Activated CD4-positive, alpha-beta T cell treated with anti-CD3 and anti-CD28 coated beads, Interleukin-2, amount 50 U/mL, for 48 hours (primary cell): Measurements from ENCODE around the gene ALDH7A1.
"Not testable (repeated sequence)": the region's sequence is repeated elsewhere in the genome, so short reads cannot be mapped to it uniquely, and the experiment has no call there.

Experiments used
- DNase-seq, 2 experiments: peaks; one replicate each; pipeline ENCODE4 v3.0.0-alpha.2; 2020

Gene ALDH7A1

DNA sequence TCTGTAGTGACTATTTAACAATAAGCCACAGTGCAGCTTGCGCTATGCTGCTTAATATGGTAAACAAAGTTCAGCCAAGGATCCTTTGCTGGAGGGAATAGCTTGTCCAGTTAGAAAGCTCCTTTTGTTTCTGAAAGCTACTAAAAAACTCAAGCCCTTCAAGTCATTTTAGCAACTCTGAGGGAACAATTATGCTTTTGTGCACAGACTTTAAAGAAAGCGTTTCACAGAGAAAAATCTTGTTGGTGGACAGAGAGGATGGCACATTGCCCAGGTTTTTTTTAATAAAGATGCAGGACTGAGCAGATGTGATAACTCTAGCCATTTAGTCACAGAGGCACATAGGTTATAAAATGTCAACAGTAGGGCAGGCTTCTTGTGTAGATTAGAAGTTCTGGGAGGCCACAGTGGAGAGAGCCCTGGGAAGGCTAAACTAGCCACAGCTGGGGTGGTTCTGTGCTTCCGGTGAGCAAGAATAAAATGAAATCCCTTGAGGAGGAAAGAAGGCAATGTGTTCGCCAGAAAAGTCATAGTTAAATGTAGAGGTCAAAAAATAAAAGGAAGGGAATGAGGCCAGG, 63.4 kb downstream of the ALDH7A1 start:
- no peak for DNase-seq

DNA sequence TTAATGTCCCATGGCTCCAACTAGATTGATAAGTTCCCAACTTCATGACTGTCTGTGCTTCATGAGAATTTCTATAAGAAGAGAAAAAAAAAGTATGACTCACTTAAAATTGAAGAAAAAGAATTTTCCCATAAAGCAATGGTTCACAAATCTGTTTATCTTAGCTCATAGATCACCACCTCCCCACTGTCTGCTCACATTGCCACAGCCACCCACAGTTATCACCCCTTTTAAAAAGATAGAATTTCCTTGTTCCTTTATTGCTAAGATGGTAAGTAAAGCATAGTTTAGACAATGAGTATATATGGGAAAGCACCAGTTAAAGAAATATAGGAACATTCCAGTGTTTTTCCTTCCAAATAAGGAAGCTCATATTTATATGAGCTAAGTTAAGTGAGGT, 67.1 kb downstream of the ALDH7A1 start:
- no peak for DNase-seq

DNA sequence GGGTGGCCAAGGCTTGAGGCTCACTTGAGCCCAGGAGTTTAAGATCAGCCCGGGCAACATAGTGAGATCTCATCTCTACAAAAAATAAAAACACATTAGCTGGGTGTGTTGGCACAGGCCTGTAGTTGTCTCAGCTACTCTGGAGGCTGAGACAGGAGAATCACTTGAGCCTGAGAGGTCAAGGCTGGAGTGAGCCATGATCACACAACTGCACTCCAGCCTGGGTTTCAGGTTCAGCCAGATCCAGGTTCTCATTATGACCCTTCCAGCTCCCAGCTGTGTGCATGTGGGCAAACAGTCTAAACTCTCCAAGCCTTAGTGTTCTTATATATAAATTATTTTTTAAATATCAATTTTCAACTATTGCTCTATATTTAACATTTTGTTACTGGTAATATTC, 67.9 kb downstream of the ALDH7A1 start:
- DNase-seq = no peak

DNA sequence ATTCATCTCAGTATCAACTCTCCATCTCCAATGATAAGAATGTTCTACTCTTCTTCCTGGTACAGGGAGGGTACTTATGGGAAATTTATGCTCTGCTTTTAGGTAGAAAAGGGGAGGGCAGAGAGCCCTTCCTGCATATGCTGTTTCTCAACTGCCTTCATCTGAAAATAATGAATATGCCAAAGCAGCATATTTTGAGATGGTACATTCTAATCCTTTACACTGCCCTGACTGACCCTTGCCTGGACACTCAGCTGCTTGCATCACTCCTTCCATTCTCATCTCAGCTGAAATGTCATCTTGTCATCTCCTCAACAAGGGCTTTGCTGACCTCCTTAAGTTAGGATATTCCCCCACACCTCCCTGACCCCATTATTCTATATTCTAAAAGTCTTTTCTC, 68.5 kb downstream of the ALDH7A1 start:
- no peak for DNase-seq

DNA sequence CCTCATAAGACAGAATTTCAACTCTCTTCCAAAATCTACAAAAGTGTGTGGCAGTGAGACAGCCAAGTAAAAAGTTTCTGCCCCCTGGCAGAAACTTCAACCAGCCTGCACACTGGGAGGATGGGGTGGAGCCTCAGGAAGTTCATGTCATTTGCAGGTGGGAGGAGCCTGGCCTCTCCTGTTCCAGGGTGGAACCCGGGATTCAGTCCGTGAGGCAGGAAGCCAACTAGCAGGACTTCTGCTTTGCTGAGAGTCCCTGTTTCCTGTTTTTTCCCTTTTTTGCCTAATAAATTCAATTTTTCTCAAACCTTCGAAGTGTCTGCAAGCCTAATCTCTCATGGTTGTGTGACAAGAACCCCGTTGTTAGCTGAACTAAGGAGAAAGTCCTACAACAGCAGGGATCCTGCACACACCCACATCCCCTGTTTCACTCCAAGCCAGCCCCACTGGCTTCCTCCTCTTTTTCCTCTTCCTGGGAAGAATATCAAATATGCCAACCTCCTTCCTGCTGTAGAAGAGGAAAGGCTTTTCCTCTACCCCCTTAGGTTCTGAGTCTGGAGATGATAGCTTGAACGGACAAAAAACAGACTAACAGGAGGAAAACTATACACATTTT, 69.3 kb downstream of the ALDH7A1 start:
- no peak for DNase-seq

DNA sequence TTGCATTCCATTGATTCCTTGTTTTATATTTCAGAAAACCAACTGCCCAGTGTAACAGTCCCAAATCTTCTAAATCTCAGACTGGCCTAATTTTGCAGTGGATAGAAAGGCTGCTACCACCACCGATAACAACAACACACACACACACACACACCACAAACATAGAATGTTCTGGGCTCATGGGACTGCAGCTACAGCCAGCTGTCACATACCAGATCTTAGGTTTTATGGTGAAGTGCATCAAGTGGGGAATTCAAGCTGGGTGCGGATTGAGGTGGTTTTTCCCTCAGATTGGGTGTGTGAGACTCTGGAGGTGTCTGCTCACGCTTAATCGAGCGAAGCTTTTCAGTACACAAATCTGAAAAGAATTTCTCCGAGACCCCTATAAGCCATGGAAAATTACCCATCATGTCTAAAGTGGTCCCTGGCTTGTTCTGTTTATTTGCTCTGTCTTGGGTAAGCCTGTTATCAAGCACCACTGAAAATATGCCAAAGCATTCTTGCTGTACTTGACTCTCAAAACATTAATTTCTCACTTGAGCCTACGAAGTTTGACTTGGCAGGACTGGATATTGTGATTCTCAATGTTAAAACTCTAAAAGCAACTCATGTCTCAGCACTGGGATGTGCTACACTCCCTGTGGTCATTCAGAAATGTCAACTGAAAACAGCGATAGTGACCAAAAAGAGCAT, 71.1 kb downstream of the ALDH7A1 start:
- no peak for DNase-seq

DNA sequence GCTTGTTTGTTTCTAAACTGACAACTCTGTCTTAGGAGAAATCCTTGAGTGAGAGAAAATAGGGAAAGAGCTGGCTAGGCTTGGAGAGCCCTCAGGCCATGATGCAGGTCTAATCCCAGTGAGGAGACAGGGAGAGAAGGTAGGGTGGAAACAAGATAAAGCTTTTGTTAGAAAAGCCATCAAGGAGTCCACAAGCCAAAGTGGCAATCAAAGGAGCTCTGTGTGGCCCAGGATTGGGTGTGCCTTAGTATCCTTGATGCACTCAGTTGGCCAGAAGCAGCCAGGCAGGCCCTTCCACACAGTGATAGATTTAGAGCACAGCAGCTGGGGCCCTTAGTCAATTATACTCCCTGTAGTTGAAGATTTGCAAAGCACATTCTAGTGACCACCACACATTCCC, 73.9 kb downstream of the ALDH7A1 start:
- no peak for DNase-seq

DNA sequence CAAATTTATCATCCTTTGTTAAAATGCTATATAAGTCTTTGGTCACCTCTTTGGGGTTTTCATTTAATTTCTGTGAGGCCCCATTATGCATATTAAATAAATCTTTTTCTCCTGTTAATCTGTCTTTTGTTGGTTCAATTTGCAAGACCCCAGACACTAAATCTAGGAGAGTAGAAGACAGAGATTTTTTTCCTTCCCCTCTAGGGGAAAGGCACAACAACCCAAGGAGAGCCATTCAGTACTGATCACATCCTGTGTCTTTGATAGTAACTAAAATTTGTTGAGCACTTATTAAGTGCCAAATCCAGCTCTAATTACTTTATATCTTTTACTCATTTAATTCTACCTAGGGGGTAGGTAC, 74.4 kb downstream of the ALDH7A1 start:
- no peak for DNase-seq

DNA sequence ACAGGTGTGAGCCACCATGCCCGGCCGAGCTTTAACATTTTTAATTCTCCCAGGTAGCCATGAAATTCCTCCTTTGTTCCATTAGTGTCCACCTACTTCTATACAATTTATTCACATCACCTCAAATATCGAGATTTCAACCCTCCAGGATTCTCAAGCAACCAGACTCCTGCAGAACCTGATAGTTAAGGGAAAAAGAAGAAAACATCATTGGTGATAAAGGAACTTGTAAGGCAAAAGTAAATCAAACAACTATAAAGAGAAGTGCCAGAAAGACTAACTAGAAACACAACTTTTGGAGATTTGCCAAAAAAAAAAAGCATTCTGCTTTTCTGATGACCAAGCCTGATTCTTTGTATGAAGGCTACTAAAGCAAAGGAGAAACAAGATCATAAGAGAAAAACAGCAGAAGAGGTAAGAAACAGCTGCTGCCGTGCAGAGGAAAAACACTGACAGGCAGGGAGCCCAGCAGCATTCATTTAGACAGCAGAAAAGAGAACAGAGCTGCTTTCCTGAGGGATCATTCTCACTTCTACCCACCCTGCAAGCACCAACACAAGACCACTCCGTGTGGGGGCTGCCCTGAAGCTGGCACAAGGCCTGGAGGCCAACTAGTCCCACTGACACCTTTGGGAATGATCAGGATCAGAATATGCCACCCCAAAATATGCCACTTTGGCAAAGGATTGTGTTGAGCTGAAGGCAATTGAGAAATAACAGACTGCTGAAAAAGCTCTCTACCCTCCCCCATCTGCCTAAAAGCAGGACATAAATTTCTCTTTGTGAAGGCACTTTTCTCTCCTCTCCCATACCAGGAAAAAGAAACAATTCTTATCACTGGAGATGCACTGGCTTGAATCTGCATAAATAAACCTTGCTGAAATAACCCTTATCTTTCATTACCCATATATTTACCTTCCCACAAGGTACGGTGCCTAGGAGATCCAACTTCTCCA, 75.1 kb downstream of the ALDH7A1 start:
- DNase-seq = no peak

DNA sequence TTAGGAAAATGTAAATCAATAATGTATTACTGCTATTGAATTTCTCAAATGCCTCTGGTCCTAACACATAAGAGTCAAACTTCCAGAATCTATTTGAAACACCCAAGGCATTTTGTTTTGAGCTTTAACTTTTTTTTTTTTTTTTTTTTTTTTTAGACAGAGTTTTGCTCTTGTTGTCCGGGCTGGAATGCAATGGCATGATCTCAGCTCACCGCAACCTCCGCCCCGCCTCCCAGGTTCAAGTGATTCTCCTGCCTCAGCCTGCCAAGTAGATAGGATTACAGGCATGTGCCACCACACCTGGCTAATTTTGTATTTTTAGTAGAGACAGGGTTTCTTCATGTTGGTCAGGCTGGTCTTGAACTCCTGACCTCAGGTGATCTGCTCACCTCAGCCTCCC, 75.8 kb downstream of the ALDH7A1 start:
- DNase-seq = not testable (repeated sequence)

DNA sequence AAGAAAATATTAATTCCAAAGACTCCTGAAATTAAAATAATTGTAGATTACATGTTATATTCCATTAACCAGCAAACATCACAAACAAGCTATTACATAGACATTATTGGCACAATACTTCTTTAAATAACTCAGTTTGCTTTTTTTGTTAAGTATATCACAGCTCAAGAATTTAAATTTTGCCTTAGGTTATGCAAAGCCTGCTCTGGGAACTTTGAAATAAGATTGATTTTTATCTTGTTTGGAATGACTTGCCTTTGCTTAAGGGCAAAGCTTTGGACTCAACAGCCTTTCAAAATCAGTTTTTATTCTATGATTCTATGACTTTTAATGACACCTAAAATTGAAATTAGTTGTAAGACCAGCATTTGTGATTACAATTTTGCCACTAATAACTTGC, 78.2 kb downstream of the ALDH7A1 start:
- DNase-seq = no peak

DNA sequence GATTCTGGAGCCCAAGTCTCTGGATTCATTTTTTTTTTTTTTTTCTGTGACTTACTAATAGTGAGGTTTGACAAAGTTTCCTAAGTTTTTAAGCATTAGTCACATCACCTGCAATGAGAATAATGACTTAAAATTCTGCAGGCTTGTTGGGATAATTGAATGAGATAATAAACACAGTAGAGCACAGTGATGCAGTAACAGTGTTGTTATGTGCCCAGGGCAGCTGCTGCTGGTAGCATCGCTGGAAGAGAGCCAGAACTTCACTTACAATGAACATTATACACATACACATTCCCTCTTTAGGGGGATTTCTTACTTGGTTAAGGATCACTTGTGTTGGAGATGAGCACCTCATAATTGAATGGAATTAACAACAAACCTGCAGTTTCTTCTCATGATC, 78.9 kb downstream of the ALDH7A1 start:
- DNase-seq = no peak

DNA sequence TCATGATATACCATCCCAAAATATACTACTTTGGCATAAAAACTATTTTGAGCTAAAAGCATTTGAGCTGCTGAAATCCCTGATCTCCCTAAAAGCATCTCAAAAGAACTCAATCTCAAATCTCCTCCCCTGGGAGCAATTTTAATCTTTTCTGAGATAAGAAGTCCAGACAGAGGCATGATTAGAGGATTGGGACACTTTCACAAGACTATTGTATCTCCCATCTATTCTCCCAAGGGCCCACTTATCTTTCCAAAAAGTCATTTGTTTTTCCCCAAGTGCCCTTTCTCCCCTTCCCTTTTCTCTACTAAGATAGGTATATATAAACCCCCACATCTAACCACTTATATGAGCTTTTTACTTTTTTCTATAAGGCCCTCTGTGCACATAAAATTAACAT, 79.7 kb downstream of the ALDH7A1 start:
- no peak for DNase-seq

DNA sequence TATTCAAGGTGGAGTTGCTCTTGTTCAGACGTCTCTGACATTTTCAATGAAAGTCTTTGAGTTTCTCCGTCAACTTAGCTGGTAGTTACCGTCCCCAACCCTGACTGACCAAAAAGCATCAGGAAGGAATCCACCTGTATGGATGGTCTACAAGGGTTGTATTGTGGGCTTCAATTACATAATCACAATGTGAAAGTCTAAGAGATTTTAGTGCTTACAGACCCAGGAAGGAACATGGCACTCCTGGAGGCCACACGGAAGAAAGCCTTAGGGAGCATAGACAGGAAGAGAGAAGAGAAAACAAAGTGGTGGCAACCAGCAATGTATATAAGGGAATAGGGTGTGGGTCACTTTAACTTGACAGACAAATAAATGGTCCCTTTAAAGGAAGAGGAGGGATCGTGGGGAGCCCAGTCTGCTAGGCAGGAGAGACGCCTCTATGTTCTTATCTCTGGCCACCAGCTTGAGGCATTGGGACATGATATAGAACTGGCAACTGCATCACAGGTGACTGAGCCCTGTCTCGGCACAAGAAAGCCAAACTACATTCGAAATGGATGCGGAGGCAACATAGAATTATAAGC, 80.4 kb downstream of the ALDH7A1 start:
- DNase-seq = no peak

DNA sequence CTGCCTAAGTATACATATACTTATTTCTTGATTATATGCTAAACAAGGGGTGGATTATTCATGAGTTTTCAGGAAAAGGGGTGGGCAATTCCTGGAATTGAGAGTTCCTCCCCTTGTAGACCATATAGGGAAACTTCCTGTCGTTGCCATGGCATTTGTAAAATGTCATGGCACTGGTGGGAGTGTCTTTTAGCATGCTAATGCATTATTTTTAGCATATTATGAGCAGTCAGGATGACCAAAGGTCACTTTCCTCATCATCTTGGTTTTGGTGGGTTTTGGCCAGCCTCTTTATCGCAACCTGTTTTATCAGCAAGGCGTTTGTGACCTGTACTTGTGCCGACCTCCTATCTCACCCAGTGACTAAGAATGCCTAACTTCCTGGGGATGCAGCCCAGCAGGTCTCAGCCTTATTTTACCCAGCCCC, 80.9 kb downstream of the ALDH7A1 start:
- DNase-seq = no peak

DNA sequence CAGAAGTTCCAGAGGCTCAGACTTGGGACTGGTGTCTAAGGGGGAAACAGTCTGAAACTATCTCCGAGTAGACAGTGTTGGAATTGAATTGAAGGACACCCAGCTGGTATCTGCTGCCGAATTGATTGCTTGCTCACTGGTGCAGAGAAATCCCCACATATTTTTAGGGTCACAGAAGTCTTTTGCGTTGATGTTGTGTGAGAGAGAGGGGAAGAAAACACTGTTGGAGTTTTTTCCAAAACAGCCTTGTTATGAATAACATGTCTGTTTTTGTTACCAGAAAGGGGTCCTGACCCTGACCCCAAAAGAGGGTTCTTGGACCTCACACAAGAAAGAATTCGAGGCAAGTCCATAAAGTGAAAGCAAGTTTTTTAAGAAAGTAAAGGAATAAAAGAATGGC, 81.3 kb downstream of the ALDH7A1 start:
- no peak for DNase-seq

DNA sequence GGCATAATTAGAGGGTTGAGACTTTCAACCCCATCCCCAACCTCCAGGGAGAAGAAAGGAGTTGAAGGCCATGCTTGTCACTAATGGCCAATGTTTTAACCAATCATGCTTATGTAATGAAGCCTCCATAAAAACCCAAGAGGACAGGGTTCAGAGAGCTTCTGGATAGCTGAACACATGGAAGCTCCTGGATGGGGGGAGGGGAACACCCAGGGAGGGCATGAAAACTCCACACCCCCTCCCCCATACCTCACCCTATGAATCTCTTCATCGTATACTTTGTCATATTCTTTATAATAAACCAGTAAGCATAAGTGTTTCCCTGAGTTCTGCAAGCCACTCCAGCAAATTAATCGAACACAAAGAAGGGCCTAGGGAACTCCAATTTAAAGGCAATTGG, 81.7 kb downstream of the ALDH7A1 start:
- no peak for DNase-seq

DNA sequence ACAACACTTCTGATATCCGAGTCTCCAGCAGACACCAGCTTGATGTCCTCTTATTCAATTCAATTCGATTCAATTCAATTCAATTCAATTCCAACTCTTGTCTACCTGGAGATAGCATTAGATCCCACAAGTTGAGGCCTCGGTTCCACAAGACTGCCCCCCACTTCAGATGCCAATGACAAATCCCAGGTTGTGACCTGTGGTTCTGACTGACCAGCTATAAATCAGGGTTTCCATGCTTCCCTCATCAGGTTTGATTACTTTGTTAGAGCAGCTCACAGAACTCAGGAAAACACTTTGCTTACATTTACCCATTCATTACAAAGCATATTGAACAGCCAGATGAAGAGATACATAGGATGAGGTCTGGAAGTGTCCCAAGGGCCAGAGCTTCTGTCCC, 82.6 kb downstream of the ALDH7A1 start:
- DNase-seq = no peak

DNA sequence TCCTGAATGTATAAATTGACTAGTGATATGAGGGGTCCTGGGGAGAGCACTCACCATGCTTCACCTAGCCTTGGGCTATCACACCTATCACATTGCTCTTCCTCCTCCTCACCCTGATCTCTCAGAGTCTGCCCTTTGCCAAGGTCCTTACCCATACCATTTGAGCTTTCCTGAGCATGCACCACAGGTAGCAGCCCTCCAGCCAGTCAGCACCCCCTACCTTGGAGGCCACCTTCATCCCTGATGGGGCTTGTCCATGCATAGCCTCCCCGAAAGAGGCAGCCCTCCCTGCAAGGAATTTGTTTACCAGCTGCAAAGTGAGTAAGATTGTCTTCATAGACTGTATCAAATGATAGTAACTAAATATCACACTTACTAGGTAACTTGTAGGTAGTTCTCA, 83.1 kb downstream of the ALDH7A1 start:
- DNase-seq = no peak

DNA sequence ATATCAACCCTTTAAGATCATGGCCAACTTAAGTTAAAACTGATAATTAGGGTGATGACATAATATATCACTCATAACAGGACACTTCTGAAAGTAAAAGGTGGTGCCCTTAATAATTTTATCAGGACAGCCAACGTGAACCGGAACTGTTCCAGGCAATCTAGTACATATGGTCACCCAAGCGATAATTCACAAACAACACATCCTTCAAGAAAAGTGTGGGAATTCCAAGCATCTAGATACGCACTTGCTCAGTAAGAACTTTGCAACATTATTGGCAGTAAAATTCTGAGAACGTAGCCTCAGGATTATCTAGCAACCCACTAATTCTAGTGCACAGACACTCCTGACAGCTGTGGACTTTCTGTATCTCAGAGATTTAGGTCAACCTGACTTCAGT, 85.7 kb downstream of the ALDH7A1 start:
- DNase-seq = no peak

DNA sequence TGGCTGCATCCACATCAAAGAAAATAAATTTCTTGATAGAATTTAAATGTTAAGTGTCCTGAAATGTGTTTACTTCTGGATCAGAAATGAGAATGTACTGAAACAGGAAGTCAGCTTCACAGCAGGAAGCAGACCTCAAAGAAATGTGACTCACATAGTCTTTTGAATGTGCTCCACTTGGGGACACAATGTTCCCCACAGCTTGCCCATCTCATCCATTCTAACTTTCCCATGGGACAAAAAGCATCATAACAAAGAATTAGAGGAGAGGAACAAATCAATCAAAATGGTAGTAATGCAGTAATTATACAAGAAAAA, 86.1 kb downstream of the ALDH7A1 start:
- no peak for DNase-seq

DNA sequence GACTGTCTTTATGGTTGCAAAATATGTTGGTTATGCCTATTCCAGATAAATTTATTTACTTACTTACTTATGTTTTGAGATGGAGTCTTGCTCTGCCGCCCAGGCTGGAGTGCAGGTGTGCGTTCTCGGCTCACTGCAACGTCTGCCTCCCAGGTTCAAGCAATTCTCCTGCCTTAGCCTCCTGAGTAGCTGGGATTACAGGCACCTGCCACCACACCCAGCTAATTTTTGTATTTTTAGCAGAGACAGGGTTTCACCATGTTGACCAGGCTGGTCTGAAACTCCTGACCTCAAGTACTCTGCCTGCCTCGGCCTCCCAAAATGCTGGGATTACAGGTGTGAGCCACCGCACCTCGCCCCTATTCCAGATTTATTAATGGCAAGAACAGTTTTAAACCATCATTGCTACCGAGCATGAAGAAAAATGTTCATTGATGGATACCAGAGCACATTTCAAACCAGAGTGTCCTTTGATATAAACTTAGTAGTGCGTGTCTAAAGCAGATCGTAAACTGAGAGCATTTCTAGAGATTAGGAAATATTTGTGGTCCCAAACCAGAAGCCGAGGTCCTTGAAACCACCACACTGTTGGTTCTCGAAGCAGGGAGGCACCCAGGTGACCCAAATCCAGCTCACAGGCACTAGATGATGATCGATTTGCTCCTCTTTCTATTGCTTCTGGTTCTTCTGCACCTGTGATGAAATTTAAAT, 86.6 kb downstream of the ALDH7A1 start:
- DNase-seq = no peak

DNA sequence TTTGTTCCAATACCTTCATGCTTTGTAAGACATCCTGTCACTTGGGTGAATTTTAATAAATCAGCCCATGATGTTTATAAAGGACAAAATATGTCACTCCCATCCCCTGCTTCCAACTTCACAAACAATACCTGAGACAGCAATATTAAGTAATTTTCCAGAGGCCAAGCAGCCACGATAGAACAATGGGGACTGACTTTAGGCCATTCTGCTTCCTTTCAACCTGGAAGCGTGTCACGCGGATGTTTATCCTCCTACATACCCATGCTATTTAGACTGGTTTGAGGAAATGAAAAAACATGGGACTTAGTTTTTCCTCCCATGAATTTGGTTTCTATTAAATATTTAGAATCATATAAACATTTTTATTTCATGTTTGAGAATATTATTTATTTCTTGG, 88.9 kb downstream of the ALDH7A1 start:
- DNase-seq = no peak
